GM19328 (cell line): Measurements from ENCODE around the gene KREMEN1.
"Not testable (repeated sequence)": the region's sequence is repeated elsewhere in the genome, so short reads cannot be mapped to it uniquely, and the experiment has no call there.

Experiments
- ATAC-seq: cut with Tn5 transposase; IDR thresholded peaks from one replicate; pipeline ENCODE4 v1.9.1; 2021; ENCODE audit warnings: mild to moderate bottlenecking, moderate library complexity; ENCODE audit not compliant: unreplicated experiment

KREMEN1 gene

DNA sequence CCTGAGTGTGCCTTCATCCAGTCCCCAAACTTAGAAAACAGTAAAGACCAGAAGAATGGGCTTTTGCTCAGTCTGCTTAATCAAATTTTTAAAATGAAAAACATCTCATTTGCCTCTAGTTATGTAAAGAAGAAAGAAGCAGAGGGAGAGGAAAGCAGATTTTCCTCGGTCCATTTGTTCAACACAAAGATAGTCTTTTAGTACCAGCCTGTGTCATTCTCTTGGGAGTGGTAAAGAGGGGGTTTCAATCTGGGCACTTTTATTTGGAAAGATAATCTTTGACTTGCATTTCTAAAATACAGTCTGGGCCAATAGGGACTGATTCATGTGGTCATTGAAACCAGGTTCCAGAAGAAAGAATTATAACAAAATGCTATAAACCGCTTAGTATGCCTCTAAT is 29.5 kb downstream of the KREMEN1 start:
- ATAC-seq = no peak

GRCh38 chr22:29103121-29103520 is 30.3 kb downstream of the KREMEN1 start:
- ATAC-seq = no peak

DNA sequence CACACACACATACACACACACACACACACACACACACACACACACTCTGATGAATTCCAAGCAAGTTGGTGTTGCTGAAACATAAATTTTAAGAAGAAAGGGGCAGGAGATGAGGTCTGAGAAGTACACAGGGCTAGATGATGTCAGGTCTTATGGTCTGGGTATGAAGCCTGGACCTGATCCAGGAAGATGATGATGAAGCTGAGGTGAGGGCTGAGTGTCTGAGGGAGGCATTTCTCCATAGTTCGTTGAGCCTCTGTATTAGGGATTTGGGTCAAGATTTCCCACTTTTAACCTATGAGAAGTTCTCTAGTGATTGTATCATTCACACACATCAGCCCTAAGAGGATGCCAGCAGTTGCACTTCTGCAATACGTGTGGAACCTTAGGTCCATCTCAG is 32.6 kb downstream of the KREMEN1 start:
- no peak for ATAC-seq

DNA sequence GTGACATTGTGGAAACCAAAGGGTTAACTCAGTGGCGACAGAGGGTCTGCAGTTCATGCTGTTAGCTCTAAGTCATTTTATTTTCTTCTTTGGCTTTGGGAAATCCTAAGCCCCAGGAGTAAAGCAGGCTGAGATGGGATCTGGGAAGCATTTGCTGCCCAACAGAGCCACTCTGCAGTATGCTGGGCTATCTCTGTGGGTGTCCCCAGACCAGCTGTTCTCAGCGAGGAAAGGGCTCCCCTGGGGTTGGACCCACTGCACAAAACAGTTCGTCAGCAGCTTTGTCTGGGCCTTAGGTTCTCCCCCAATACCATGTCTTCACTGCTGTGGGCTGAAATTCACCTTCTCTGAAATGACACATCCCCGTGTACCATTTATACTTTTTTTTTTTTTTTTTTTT is 34.0 kb downstream of the KREMEN1 start:
- no peak for ATAC-seq

- ATAC-seq = no peak
Observed at GRCh38 chr22:29108137-29108536, 35.3 kb downstream of the KREMEN1 start.

GRCh38 chr22:29109822-29110221 is 37.0 kb downstream of the KREMEN1 start:
- no peak for ATAC-seq

- no peak for ATAC-seq
Observed at GRCh38 chr22:29110946-29111345, 38.1 kb downstream of the KREMEN1 start.

DNA sequence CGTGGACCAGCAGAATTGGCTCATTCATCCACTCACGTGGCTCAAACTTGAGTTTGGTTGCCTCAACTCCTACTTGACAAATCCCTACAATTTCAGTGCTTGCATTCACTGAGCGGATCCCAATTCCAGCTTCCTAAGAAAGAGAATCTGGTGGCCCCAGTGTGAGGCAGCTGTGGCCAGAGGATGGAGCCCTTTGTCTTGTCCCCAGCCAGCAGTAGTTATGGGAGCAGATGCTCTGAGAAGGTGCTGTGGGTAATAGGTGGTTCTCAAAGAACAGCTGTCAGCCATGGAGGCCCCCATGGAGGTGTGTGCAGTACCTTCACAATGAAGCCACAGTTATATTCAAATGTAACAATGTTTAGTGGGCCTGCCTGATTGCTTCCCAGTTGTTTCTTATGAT is 39.3 kb downstream of the KREMEN1 start:
- ATAC-seq = no peak

GRCh38 chr22:29112681-29113080 is 39.8 kb downstream of the KREMEN1 start:
- ATAC-seq = no peak

- no peak for ATAC-seq
Observed at GRCh38 chr22:29113319-29113718, 40.5 kb downstream of the KREMEN1 start.

DNA sequence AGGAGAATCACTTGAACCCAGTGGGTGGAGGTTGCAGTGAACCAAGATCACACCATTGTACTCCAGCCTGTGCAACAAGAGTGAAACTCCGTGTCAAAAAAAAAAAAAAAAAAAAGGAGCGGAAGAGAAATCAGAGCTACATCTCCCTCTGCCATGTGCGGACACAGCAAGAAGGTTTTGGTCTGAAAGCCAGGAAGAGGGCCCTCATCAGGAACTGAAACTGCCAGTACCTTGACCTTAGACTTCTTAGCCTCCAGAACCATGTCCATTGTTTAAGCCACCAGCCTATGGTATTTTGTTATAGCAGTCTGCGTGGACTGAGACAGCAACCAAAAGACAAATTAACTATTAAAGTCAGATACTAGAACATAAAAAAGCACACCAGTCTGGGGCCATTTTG is 41.6 kb downstream of the KREMEN1 start:
- no peak for ATAC-seq

- no peak for ATAC-seq
Observed at GRCh38 chr22:29115682-29116288, 43.0 kb downstream of the KREMEN1 start.

- no peak for ATAC-seq
Observed at GRCh38 chr22:29116397-29117123, 43.7 kb downstream of the KREMEN1 start.

GRCh38 chr22:29117799-29118477 is 45.1 kb downstream of the KREMEN1 start:
- ATAC-seq = no peak

DNA sequence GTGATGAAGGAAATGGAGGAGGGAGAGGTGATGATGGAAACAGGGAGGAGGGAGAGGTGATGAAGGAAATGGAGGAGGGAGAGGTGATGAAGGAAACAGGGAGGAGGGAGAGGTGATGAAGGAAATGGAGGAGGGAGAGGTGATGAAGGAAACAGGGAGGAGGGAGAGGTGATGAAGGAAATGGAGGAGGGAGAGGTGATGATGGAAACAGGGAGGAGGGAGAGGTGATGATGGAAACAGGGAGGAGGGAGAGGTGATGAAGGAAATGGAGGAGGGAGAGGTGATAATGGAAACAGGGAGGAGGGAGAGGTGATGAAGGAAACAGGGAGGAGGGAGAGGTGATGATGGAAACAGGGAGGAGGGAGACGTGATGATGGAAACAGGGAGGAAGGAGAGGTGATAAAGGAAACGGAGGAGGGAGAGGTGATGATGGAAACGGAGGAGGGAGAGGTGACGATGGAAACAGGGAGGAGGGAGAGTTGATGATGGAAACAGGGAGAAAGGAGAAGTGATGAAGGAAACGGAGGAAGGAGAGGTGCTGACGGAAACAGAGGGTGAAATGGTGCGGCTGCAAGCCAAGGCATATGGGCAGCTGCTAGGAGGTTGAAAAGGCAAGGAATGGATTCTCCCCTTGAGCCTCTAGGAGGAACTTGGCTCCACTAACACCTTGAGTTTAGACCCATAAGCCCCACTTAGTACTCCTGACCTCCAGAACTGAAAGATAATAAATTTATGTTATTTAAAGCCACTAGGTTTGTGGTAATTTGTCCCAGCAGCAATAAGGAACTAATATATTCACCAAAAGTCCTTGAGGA is 47.5 kb downstream of the KREMEN1 start:
- ATAC-seq = not testable (repeated sequence)

DNA sequence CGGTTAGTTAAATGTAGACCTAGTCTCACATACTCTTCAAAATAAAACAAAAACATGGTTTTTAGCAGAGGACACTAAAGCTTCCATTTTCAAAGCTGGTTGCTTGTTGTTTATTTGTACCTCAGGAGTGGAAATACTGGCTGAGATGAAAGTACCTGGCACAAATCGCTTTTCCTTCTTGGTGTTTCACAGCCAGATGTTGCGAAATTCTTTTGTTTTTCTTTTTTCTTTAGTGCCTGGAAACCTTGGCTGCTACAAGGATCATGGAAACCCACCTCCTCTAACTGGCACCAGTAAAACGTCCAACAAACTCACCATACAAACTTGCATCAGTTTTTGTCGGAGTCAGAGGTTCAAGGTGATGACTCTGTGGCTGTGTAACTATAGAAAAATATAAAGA is 48.3 kb downstream of the KREMEN1 start:
- no peak for ATAC-seq

DNA sequence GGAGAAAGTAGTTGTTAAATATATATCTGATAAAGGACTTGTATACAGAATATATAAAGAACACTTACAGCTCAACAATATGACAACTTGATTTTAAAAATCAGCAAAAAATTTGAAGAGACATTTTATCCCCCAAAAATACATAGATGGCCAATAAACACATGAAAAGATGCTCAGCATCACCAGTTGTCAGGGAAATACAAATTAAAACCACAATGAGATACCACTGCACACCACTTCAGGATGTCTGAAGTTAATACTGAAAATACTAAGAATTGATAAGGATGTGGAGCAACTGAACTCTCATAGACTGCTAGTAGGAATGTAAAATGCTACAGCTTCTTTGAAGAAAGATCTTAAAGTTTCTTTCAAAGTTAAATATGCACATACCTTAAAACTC is 49.2 kb downstream of the KREMEN1 start:
- no peak for ATAC-seq

- no peak for ATAC-seq
Observed at GRCh38 chr22:29124777-29125442, 52.1 kb downstream of the KREMEN1 start.

DNA sequence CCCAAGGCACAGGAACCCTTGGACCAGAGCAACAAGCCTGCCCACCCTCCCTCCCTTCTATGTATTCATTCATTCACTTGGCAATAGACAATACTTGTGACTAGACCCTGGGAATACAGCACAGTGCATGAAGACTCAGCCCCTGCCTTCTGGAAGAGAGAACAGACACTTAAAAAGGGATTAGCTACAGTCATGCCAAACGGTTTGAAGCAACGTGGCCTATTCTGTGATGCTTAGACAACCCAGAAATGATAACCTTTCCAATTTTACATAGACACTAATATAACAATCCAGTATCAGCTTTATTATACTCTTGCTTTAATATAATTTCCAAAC is 52.6 kb downstream of the KREMEN1 start:
- ATAC-seq = no peak

DNA sequence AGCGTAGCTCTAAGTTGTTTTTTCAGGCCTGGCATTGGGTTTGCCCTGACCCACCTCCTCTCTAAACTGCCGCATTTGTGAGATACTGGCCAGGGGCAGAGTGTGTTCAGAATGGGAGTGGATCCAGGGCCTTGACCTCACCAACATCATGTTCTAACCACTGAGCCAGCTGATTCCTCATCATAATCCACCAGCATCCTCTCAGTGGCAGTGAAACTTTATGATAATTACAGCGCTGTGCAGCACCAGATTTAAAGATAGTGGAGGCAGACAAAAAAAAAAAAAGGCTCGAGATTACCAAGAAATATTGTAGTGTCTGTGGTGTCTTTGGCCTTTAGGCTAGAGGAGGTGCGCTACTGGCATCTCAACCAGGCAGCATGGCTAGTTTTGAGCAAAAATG is 53.0 kb downstream of the KREMEN1 start:
- ATAC-seq = no peak
